Astrocyte (in vitro differentiated cells and primary cell): ENCODE results near the gene LIMK1. TPM values are rescaled to one million over a fixed set of nuclear protein-coding genes. Genes with fewer than 3 reads are reported as not detected.

Experiments
- DNase-seq: peaks from one replicate; pipeline ENCODE4 v3.0.0-alpha.2; 2010; ENCODE audit warnings: low read depth
- FAIRE-seq: peaks from 2 replicates; lab custom pipeline; 2011; peaks lifted over from hg19 to GRCh38; lab: Jason Lieb, UNC
- H2AFZ ChIP-seq: 2 replicates; pipeline ENCODE4 v1.6.0; 2012; ENCODE audit warnings: low read depth, low read length, inconsistent platforms
- H3K27ac ChIP-seq: 2 replicates; pipeline ENCODE4 v1.5.1; 2011; ENCODE audit warnings: low read depth, low read length, inconsistent platforms
- H3K27me3 ChIP-seq: 2 replicates; pipeline ENCODE4 v1.6.0; 2011; ENCODE audit warnings: low read length, inconsistent platforms; ENCODE audit not compliant: insufficient read depth
- H3K36me3 ChIP-seq: 2 replicates; pipeline ENCODE4 v1.5.1; 2011; ENCODE audit warnings: low read length, inconsistent platforms; ENCODE audit not compliant: insufficient read depth
- H3K4me1 ChIP-seq: 2 replicates; pipeline ENCODE4 v1.5.1; 2011; ENCODE audit warnings: low read length, inconsistent platforms; ENCODE audit not compliant: insufficient read depth
- H3K4me2 ChIP-seq: 2 replicates; pipeline ENCODE4 v1.6.0; 2012; ENCODE audit warnings: low read length, inconsistent platforms
- H3K4me3 ChIP-seq: 2 replicates; pipeline ENCODE4 v1.5.1; 2011; ENCODE audit warnings: low read depth, mild to moderate bottlenecking, low read length, inconsistent platforms; ENCODE audit not compliant: insufficient read depth
- H3K79me2 ChIP-seq: 2 replicates; pipeline ENCODE4 v1.6.0; 2012; ENCODE audit warnings: mild to moderate bottlenecking, low read length, inconsistent platforms; ENCODE audit not compliant: insufficient read depth
- H3K9ac ChIP-seq: 2 replicates; pipeline ENCODE4 v1.6.0; 2012; ENCODE audit warnings: mild to moderate bottlenecking, low read length, inconsistent platforms
- H3K9me3 ChIP-seq: 2 replicates; pipeline ENCODE4 v1.5.1; 2012; ENCODE audit warnings: low read depth, mild to moderate bottlenecking, low read length, inconsistent platforms; ENCODE audit not compliant: insufficient read depth
- H4K20me1 ChIP-seq: 2 replicates; pipeline ENCODE4 v1.6.0; 2012; ENCODE audit warnings: low read length, inconsistent platforms; ENCODE audit not compliant: insufficient read depth
- H3K27ac Mint-ChIP-seq: one replicate; pipeline ENCODE4 v1.8.0; 2021; ENCODE audit warnings: mild to moderate bottlenecking, mixed read lengths; ENCODE audit not compliant: unreplicated experiment
- H3K27me3 Mint-ChIP-seq: one replicate; pipeline ENCODE4 v1.8.0; 2021; ENCODE audit warnings: low read depth, mixed read lengths; ENCODE audit not compliant: unreplicated experiment
- H3K36me3 Mint-ChIP-seq: one replicate; pipeline ENCODE4 v1.8.0; 2021; ENCODE audit warnings: low read depth, mixed read lengths; ENCODE audit not compliant: unreplicated experiment
- H3K4me1 Mint-ChIP-seq: one replicate; pipeline ENCODE4 v1.8.0; 2021; ENCODE audit warnings: low read depth, mixed read lengths; ENCODE audit not compliant: unreplicated experiment
- H3K4me3 Mint-ChIP-seq: one replicate; pipeline ENCODE4 v1.8.0; 2021; ENCODE audit warnings: mild to moderate bottlenecking, moderate library complexity, mixed read lengths; ENCODE audit not compliant: unreplicated experiment
- H3K9me3 Mint-ChIP-seq: one replicate; pipeline ENCODE4 v1.8.0; 2021; ENCODE audit warnings: mild to moderate bottlenecking, mixed read lengths; ENCODE audit not compliant: unreplicated experiment
- CTCF ChIP-seq: IDR thresholded peaks from 2 replicates; pipeline ENCODE4 v1.5.1; 2011; ENCODE audit warnings: low read depth, mild to moderate bottlenecking, inconsistent platforms, low read length, moderate library complexity; ENCODE audit not compliant: insufficient read depth
- EZH2 ChIP-seq: IDR thresholded peaks from 2 replicates; pipeline ENCODE4 v1.6.1; 2012; ENCODE audit warnings: mild to moderate bottlenecking, low read length, inconsistent platforms; ENCODE audit not compliant: insufficient read depth
- total RNA-seq: library from RNA; stranded (reverse); gene quantifications from 2 replicates; pipeline ENCODE4 v1.2.1, GENCODE V29; 2021

The LIMK1 gene
- total RNA-seq, 1 donor from 2014 or later, result 67.8 TPM

DNA sequence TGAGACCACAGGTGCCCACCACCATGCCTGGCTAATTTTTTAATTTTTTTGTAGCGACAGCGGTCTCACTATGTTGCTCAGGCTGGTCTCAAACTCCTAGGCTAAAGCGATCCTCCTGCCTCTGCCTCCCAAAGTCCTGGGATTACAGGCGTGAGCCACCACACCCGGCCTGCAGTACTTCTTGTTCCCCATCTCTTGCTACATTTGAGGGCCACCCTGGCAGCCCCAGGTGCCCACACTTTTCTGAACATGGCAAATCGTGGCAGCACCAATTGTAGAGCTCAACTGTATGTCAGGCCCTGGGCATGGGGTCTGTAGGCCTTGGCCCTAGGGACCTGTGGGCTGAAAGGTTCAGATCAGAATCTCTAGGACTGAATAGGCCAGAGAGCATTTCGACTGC is 25.1 kb upstream of the LIMK1 start:
- H3K9me3 ChIP-seq, result no peaks in the 10 kb centered on the region

DNA sequence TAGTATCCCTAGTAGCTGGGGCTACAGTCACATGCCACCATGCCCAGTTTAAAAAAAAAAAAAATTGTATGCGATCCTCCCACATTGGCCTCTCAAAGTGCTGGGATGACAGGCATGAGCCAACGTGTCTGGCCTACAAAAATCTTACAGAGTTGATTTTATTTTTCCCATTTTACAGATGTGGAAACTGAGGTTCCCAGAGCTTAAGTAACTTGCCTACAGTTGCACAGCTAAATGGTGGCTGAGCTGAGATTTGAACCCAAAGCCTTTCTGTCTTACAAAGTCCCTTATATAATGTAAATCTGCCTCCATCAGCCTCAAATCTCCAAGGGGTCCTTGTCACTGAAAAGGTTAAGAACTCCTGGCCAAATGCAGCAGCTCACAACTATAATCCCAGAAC is 24.6 kb upstream of the LIMK1 start:
- no peaks in the 10 kb centered on the region for H3K36me3 Mint-ChIP-seq
- no peaks in the 10 kb centered on the region for H3K79me2 ChIP-seq
- H3K27ac ChIP-seq, result no peak overlapping the region
- no peak overlapping the region for H2AFZ ChIP-seq
- H3K4me2 ChIP-seq, result no peak overlapping the region
- no peak overlapping the region for H3K9ac ChIP-seq
- no peaks in the 10 kb centered on the region for H3K36me3 ChIP-seq
- peaks cover 24% of the 10 kb centered on the region for H3K27me3 Mint-ChIP-seq
- no peak overlapping the region for H3K4me3 ChIP-seq
- H4K20me1 ChIP-seq, result no peaks in the 10 kb centered on the region
- no peak overlapping the region for H3K27ac Mint-ChIP-seq
- H3K9me3 ChIP-seq, result no peaks in the 10 kb centered on the region
- no peaks in the 10 kb centered on the region for H3K27me3 ChIP-seq
- no peak for TF ChIP-seq CTCF
- no peak for TF ChIP-seq EZH2
- FAIRE-seq (no peak), DNase-seq (no peak)
- H3K9me3 Mint-ChIP-seq, result no peaks in the 10 kb centered on the region
- H3K4me3 Mint-ChIP-seq, result no peak overlapping the region
- no peaks in the 10 kb centered on the region for H3K4me1 Mint-ChIP-seq
- H3K4me1 ChIP-seq, result peaks cover 12% of the 10 kb centered on the region

More for the DNA sequence above, 25.1 kb upstream of the LIMK1 start:
- Mint-ChIP-seq H3K4me1 (no peaks in the 10 kb centered on the region), H3K27me3 (peaks cover 24% of the 10 kb centered on the region), H3K36me3 (no peaks in the 10 kb centered on the region), H3K4me3 (no peak overlapping the region), H3K27ac (no peak overlapping the region), H3K9me3 (no peaks in the 10 kb centered on the region)
- TF ChIP-seq CTCF, result no peak
- H3K9ac ChIP-seq, result no peak overlapping the region
- H3K79me2 ChIP-seq, result no peaks in the 10 kb centered on the region
- no peak overlapping the region for H3K4me3 ChIP-seq
- H3K4me2 ChIP-seq, result no peak overlapping the region
- H3K4me1 ChIP-seq, result peaks cover 12% of the 10 kb centered on the region
- no peaks in the 10 kb centered on the region for H4K20me1 ChIP-seq
- no peak overlapping the region for H2AFZ ChIP-seq
- no peaks in the 10 kb centered on the region for H3K36me3 ChIP-seq
- FAIRE-seq, result no peak
- H3K27ac ChIP-seq, result no peak overlapping the region
- no peak for DNase-seq
- H3K27me3 ChIP-seq, result no peaks in the 10 kb centered on the region

- Histone ChIP-seq H3K27me3 (no peaks in the 10 kb centered on the region), H3K36me3 (no peaks in the 10 kb centered on the region), H3K79me2 (no peaks in the 10 kb centered on the region), H3K27ac (no peak overlapping the region), H4K20me1 (no peaks in the 10 kb centered on the region), H3K9ac (no peak overlapping the region), H3K4me3 (no peak overlapping the region), H2AFZ (no peak overlapping the region), H3K4me2 (no peak overlapping the region), H3K4me1 (peaks cover 12% of the 10 kb centered on the region), H3K9me3 (no peaks in the 10 kb centered on the region)
- FAIRE-seq, result no peak
- Mint-ChIP-seq H3K27ac (no peak overlapping the region), H3K27me3 (peaks cover 23% of the 10 kb centered on the region), H3K36me3 (no peaks in the 10 kb centered on the region), H3K9me3 (no peaks in the 10 kb centered on the region), H3K4me1 (no peaks in the 10 kb centered on the region), H3K4me3 (no peak overlapping the region)
- no peak for TF ChIP-seq EZH2
- DNase-seq, result no peak
These were observed 23.7 kb upstream of the LIMK1 start for GRCh38 chr7:74059681-74060588.
